ENCODE data around the gene SULT4A1.

Gene SULT4A1

GRCh38 chr22:43830931-43831560, 31.3 kb downstream of the SULT4A1 start:
- TF ChIP-seq, protein P1, sequence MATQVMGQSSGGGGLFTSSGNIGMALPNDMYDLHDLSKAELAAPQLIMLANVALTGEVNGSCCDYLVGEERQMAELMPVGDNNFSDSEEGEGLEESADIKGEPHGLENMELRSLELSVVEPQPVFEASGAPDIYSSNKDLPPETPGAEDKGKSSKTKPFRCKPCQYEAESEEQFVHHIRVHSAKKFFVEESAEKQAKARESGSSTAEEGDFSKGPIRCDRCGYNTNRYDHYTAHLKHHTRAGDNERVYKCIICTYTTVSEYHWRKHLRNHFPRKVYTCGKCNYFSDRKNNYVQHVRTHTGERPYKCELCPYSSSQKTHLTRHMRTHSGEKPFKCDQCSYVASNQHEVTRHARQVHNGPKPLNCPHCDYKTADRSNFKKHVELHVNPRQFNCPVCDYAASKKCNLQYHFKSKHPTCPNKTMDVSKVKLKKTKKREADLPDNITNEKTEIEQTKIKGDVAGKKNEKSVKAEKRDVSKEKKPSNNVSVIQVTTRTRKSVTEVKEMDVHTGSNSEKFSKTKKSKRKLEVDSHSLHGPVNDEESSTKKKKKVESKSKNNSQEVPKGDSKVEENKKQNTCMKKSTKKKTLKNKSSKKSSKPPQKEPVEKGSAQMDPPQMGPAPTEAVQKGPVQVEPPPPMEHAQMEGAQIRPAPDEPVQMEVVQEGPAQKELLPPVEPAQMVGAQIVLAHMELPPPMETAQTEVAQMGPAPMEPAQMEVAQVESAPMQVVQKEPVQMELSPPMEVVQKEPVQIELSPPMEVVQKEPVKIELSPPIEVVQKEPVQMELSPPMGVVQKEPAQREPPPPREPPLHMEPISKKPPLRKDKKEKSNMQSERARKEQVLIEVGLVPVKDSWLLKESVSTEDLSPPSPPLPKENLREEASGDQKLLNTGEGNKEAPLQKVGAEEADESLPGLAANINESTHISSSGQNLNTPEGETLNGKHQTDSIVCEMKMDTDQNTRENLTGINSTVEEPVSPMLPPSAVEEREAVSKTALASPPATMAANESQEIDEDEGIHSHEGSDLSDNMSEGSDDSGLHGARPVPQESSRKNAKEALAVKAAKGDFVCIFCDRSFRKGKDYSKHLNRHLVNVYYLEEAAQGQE (IDR thresholded peaks at IDR 0.05; ENCODE audit: insufficient read depth in 1 of 2, low read depth in 2 of 2, low read length in 2 of 2): no peak
- TF ChIP-seq POLR2AphosphoS5 (IDR thresholded peaks at IDR 0.05; ENCODE audit: low read depth, low read length) (no peak), TAF1 (IDR thresholded peaks at IDR 0.05; ENCODE audit: borderline replicate concordance, insufficient read depth, low read length) (no peak), FOXP2 (optimal IDR thresholded peaks at IDR 0.05; ENCODE audit: borderline replicate concordance, extremely low read depth, extremely low read length, insufficient read depth) (no peak), SIN3A (IDR thresholded peaks at IDR 0.05; ENCODE audit: borderline replicate concordance, insufficient read depth, low read length) (no peak)

- TF ChIP-seq, protein P1 (IDR thresholded peaks at IDR 0.05; ENCODE audit: insufficient read depth in 1 of 2, low read depth in 2 of 2, low read length in 2 of 2): no peak
- TF ChIP-seq FOXP2 (optimal IDR thresholded peaks at IDR 0.05; ENCODE audit: borderline replicate concordance, extremely low read depth, extremely low read length, insufficient read depth): no peak
- no peak for TF ChIP-seq TAF1 (IDR thresholded peaks at IDR 0.05; ENCODE audit: borderline replicate concordance, insufficient read depth, low read length)
- no peak for TF ChIP-seq POLR2AphosphoS5 (IDR thresholded peaks at IDR 0.05; ENCODE audit: low read depth, low read length)
- TF ChIP-seq SIN3A (IDR thresholded peaks at IDR 0.05; ENCODE audit: borderline replicate concordance, insufficient read depth, low read length): no peak
Observed at GRCh38 chr22:43829904-43830851, 32.1 kb downstream of the SULT4A1 start.

- TF ChIP-seq FOXP2 (optimal IDR thresholded peaks at IDR 0.05; ENCODE audit: borderline replicate concordance, extremely low read depth, extremely low read length, insufficient read depth) (no peak), TAF1 (IDR thresholded peaks at IDR 0.05; ENCODE audit: borderline replicate concordance, insufficient read depth, low read length) (no peak), POLR2AphosphoS5 (IDR thresholded peaks at IDR 0.05; ENCODE audit: low read depth, low read length) (no peak), SIN3A (IDR thresholded peaks at IDR 0.05; ENCODE audit: borderline replicate concordance, insufficient read depth, low read length) (no peak)
- TF ChIP-seq, protein P1 (IDR thresholded peaks at IDR 0.05; ENCODE audit: insufficient read depth in 1 of 2, low read depth in 2 of 2, low read length in 2 of 2): no peak
Observed at GRCh38 chr22:43828998-43829782, 33.1 kb downstream of the SULT4A1 start.

DNA sequence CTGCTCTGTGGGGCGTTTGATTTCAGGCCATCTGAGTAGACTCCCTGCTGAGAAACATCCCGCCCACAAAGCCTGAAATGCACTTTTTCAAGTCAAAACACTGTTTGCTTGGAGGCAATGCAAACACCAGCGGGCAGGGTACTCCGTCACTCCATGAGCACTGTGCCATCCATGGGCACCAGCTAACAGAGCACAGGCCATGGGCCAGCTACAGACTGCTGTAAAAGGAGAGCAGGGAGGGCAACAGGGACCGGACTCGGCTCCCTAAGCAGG, 33.7 kb downstream of the SULT4A1 start:
- TF ChIP-seq FOXP2 (optimal IDR thresholded peaks at IDR 0.05; ENCODE audit: borderline replicate concordance, extremely low read depth, extremely low read length, insufficient read depth): no peak
- no peak for TF ChIP-seq SIN3A (IDR thresholded peaks at IDR 0.05; ENCODE audit: borderline replicate concordance, insufficient read depth, low read length)
- TF ChIP-seq POLR2AphosphoS5 (IDR thresholded peaks at IDR 0.05; ENCODE audit: low read depth, low read length): no peak
- TF ChIP-seq TAF1 (IDR thresholded peaks at IDR 0.05; ENCODE audit: borderline replicate concordance, insufficient read depth, low read length): no peak
- TF ChIP-seq, protein P1 (IDR thresholded peaks at IDR 0.05; ENCODE audit: insufficient read depth in 1 of 2, low read depth in 2 of 2, low read length in 2 of 2): no peak

Measured in PFSK-1 (cell line).